H1 (cell line): ENCODE data around the gene PKP1.

Experiments used
- CTCF ChIP-seq, 3 experiments: IDR thresholded peaks; 1 replicate in 2 of 3; 2 replicates in 1 of 3; pipeline versions ENCODE4 v1.5.1 to v1.6.1; 2011; ENCODE audit warnings: low read length in 3 of 3, mild to moderate bottlenecking in 3 of 3, inconsistent platforms in 2 of 3, low read depth in 1 of 3, moderate library complexity in 1 of 3; ENCODE audit not compliant: insufficient read depth in 1 of 3; ENCODE audit errors: control extremely low read depth in 1 of 3
- JUND ChIP-seq: IDR thresholded peaks from 2 replicates; pipeline ENCODE4 v1.6.1; 2011; ENCODE audit warnings: mild to moderate bottlenecking, improper control_type of control experiment, low read length
- POLR2A ChIP-seq, 2 experiments: IDR thresholded peaks; 1 replicate in 1 of 2; 2 replicates in 1 of 2; pipeline ENCODE4 v1.6.1; 2011; ENCODE audit warnings: low read depth in 2 of 2, low read length in 2 of 2, mild to moderate bottlenecking in 2 of 2; ENCODE audit errors: control extremely low read depth in 1 of 2
- RAD21 ChIP-seq, 2 experiments: IDR thresholded peaks in 1 of 2; conservative IDR thresholded peaks in 1 of 2; 2 replicates each; pipeline ENCODE4 v1.6.1; 2011; ENCODE audit warnings: low read depth in 2 of 2, low read length in 2 of 2, improper control_type of control experiment in 1 of 2, inconsistent platforms in 1 of 2, mild to moderate bottlenecking in 1 of 2, moderate library complexity in 1 of 2
- YY1 ChIP-seq: IDR thresholded peaks from 2 replicates; pipeline ENCODE4 v1.6.1; 2011; ENCODE audit warnings: low read depth, mild to moderate bottlenecking, low read length

- no peak for TF ChIP-seq YY1
- TF ChIP-seq CTCF (IDR thresholded peaks at IDR 0.05; ENCODE audit: control extremely low read depth in 1 of 3, insufficient read depth in 1 of 3, low read depth in 1 of 3, low read length in 3 of 3) = no peak
- no peak for TF ChIP-seq JUND
- TF ChIP-seq RAD21 (IDR thresholded peaks at IDR 0.05 in 1 of 2, conservative IDR thresholded peaks at IDR 0.05 in 1 of 2; ENCODE audit: low read depth in 2 of 2, low read length in 2 of 2) = no peak
- TF ChIP-seq POLR2A (IDR thresholded peaks at IDR 0.05; ENCODE audit: control extremely low read depth in 1 of 2, low read depth in 2 of 2, low read length in 2 of 2) = no peak
Observed at GRCh38 chr1:201346987-201347386, 63.7 kb downstream of the PKP1 start.
